GM23248 (cell line): ENCODE data around the gene ARHGAP10.

Experiments
- EZH2 ChIP-seq: fragments of 200-600 bp; sonication (generic); IDR thresholded peaks from 2 replicates; pipeline ENCODE4 v1.6.1; 2018; ENCODE audit warnings: antibody characterized with exemption, mild to moderate bottlenecking; ENCODE audit not compliant: insufficient read depth, poor library complexity, severe bottlenecking
- EZH2phosphoT487 ChIP-seq: fragments of 200-600 bp; sonication (generic); IDR thresholded peaks from 2 replicates; pipeline ENCODE4 v1.6.1; 2018; ENCODE audit warnings: antibody characterized with exemption, moderate library complexity, mild to moderate bottlenecking, low read depth; ENCODE audit not compliant: insufficient read depth

GRCh38 chr4:147765121-147765529 lies 33.2 kb downstream of the ARHGAP10 start:
- TF ChIP-seq EZH2phosphoT487 (no peak), EZH2 (no peak)
